Measurements from ENCODE around the gene HES4.
"Not testable (repeated sequence)": the region's sequence is repeated elsewhere in the genome, so short reads cannot be mapped to it uniquely, and the experiment has no call there.

Gene HES4

GRCh38 chr1:978835-979743 is 20.8 kb downstream of the HES4 start:
- no peak for DNase-seq

- DNase-seq = no peak
Measured at GRCh38 chr1:978069-978834, 21.6 kb downstream of the HES4 start.

GRCh38 chr1:976791-977190 is 23.1 kb downstream of the HES4 start:
- not testable (repeated sequence) for DNase-seq

GRCh38 chr1:975896-976683 is 23.8 kb downstream of the HES4 start:
- peak; percentile 55 to 74 for DNase-seq

GRCh38 chr1:975365-975764 is 24.5 kb downstream of the HES4 start:
- no peak for DNase-seq

GRCh38 chr1:974687-975328 is 25.1 kb downstream of the HES4 start:
- no peak for DNase-seq

- DNase-seq = no peak
Measured at GRCh38 chr1:974293-974640, 25.6 kb downstream of the HES4 start.

- DNase-seq = no peak
Measured at GRCh38 chr1:973459-974292, 26.2 kb downstream of the HES4 start.

- DNase-seq = no peak
Measured at GRCh38 chr1:972726-973458, 27.0 kb downstream of the HES4 start.

GRCh38 chr1:971751-972506 is 28.0 kb downstream of the HES4 start:
- DNase-seq = no peak

GRCh38 chr1:970973-971730 is 28.7 kb downstream of the HES4 start:
- no peak for DNase-seq

- DNase-seq = no peak
Measured at GRCh38 chr1:970242-970972, 29.5 kb downstream of the HES4 start.

- no peak for DNase-seq
Measured at GRCh38 chr1:969260-969855, 30.5 kb downstream of the HES4 start.

- no peak for DNase-seq
Measured at GRCh38 chr1:967466-968343, 32.2 kb downstream of the HES4 start.

GRCh38 chr1:966704-967300 is 33.1 kb downstream of the HES4 start:
- DNase-seq = peak; percentile 88 to 91

- DNase-seq = peak in 1 of 2 donors; percentile 53
Measured at GRCh38 chr1:966135-966703, 33.7 kb downstream of the HES4 start, which contains the start of gene PLEKHN1. Gene PLEKHN1 (plus strand): TSS chr1:966482. CDS start chr1:966532, 50 bp downstream.

Measured in stimulated activated CD4-positive, alpha-beta T cell treated with anti-CD3 and anti-CD28 coated beads, Interleukin-2, amount 100 ng/mL, for 24 hours (primary cell).